IMR-90 (cell line): ENCODE measurements around the gene TTF1. TPM values are rescaled to one million over a fixed set of nuclear protein-coding genes. Genes with fewer than 3 reads are reported as not detected.

ENCODE experiments used
- ATAC-seq: fragments of 200-7000 bp; cut with Tn5 transposase; 2 replicates; pipeline ENCODE4 v1.9.1; 2020; ENCODE audit warnings: low read depth, mild to moderate bottlenecking, moderate library complexity
- BruUV-seq: library from RNA; stranded (reverse); fragments of 400-500 nt; replicated peaks from 2 replicates; lab custom pipeline; 2021; lab: Mats Ljungman, UMichigan
- CTCF ChIA-PET: fragments of 300-600 bp; formaldehyde crosslinking; extraction: SDS; loops from one replicate; lab custom pipeline; 2021; ENCODE audit warnings: antibody characterized with exemption; lab: Yijun Ruan, JAX
- POLR2A ChIA-PET: fragments of 300-600 bp; sonication (Branson Sonifier 250); formaldehyde crosslinking; loops from one replicate; lab custom pipeline; 2022; ENCODE audit warnings: antibody characterized with exemption; ENCODE audit not compliant: unreplicated experiment; lab: Charles Lee
- DNase-seq: peaks from one replicate; pipeline ENCODE4 v3.0.0; 2013
- H2AFZ ChIP-seq: replicated peaks from 2 replicates; pipeline ENCODE3; 2013; ENCODE audit warnings: low read length, mild to moderate bottlenecking; ENCODE audit not compliant: poor library complexity
- H2AK5ac ChIP-seq: 2 replicates; pipeline ENCODE4 v1.6.1; 2013; ENCODE audit warnings: low read depth, low read length, inconsistent platforms
- H2AK9ac ChIP-seq: replicated peaks from 2 replicates; pipeline ENCODE3; 2013; ENCODE audit warnings: mild to moderate bottlenecking, low read depth, low read length, moderate library complexity; ENCODE audit not compliant: poor library complexity
- H2BK120ac ChIP-seq: 2 replicates; pipeline ENCODE4 v1.6.1; 2013; ENCODE audit warnings: low read depth, low read length, inconsistent platforms
- H2BK15ac ChIP-seq: 3 replicates; pipeline ENCODE4 v1.6.1; 2013; ENCODE audit warnings: low read depth, low read length, inconsistent platforms
- H2BK20ac ChIP-seq: 2 replicates; pipeline ENCODE4 v1.6.1; 2013; ENCODE audit warnings: low read depth, mild to moderate bottlenecking, inconsistent platforms, low read length, moderate library complexity
- H2BK5ac ChIP-seq: 2 replicates; pipeline ENCODE4 v1.6.1; 2013; ENCODE audit warnings: mild to moderate bottlenecking, low read depth, low read length, inconsistent platforms; ENCODE audit not compliant: poor library complexity, severe bottlenecking
- H3K14ac ChIP-seq: replicated peaks from 2 replicates; pipeline ENCODE4 v1.6.1; 2013; ENCODE audit warnings: low read depth, low read length, inconsistent platforms
- H3K18ac ChIP-seq: 2 replicates; pipeline ENCODE4 v1.6.1; 2013; ENCODE audit warnings: low read depth, low read length, control low read depth
- H3K23ac ChIP-seq: 2 replicates; pipeline ENCODE4 v1.6.1; 2013; ENCODE audit warnings: low read depth, low read length, inconsistent platforms
- H3K27ac ChIP-seq: 2 replicates; pipeline ENCODE4 v1.5.1; 2013; ENCODE audit warnings: mild to moderate bottlenecking, control low read depth, low read length; ENCODE audit not compliant: insufficient read depth
- H3K27me3 ChIP-seq: 2 replicates; pipeline ENCODE4 v1.6.1; 2013; ENCODE audit warnings: low read length; ENCODE audit not compliant: control insufficient read depth, insufficient read depth
- H3K36me3 ChIP-seq: 2 replicates; pipeline ENCODE4 v1.6.1; 2013; ENCODE audit warnings: low read length, mixed read lengths; ENCODE audit not compliant: control insufficient read depth, insufficient read depth
- H3K4ac ChIP-seq: 2 replicates; pipeline ENCODE4 v1.6.1; 2013; ENCODE audit warnings: low read depth, low read length, inconsistent platforms
- H3K4me1 ChIP-seq: 2 replicates; pipeline ENCODE4 v1.6.1; 2013; ENCODE audit warnings: low read length, mixed read lengths; ENCODE audit not compliant: control insufficient read depth, insufficient read depth
- H3K4me2 ChIP-seq: 2 replicates; pipeline ENCODE4 v1.6.1; 2013; ENCODE audit warnings: low read depth, mild to moderate bottlenecking, control low read depth, low read length, moderate library complexity
- H3K4me3 ChIP-seq: 2 replicates; pipeline ENCODE4 v1.5.1; 2013; ENCODE audit warnings: low read depth, mild to moderate bottlenecking, control low read depth, low read length, moderate library complexity; ENCODE audit not compliant: insufficient read depth
- H3K56ac ChIP-seq: 2 replicates; pipeline ENCODE4 v1.6.1; 2013; ENCODE audit warnings: low read length, inconsistent platforms; ENCODE audit not compliant: insufficient read depth; ENCODE audit errors: extremely low read depth
- H3K79me1 ChIP-seq, 2 experiments: 2 replicates each; pipeline ENCODE4 v1.6.1; 2013; ENCODE audit warnings: low read length in 2 of 2, inconsistent platforms in 1 of 2, low read depth in 1 of 2
- H3K9ac ChIP-seq: 2 replicates; pipeline ENCODE4 v1.6.1; 2013; ENCODE audit warnings: low read depth, low read length, control low read depth
- H3K9me1 ChIP-seq: 2 replicates; pipeline ENCODE4 v1.6.1; 2013; ENCODE audit warnings: low read length, inconsistent platforms; ENCODE audit not compliant: insufficient read depth
- H3K9me3 ChIP-seq: 2 replicates; pipeline ENCODE4 v1.6.1; 2013; ENCODE audit warnings: low read length; ENCODE audit not compliant: control insufficient read depth, insufficient read depth
- H4K20me1 ChIP-seq: 2 replicates; pipeline ENCODE4 v1.6.1; 2013; ENCODE audit warnings: low read length, inconsistent platforms; ENCODE audit not compliant: insufficient read depth
- H4K5ac ChIP-seq: 2 replicates; pipeline ENCODE4 v1.6.1; 2013; ENCODE audit warnings: mild to moderate bottlenecking, low read depth, low read length, control low read depth
- H4K8ac ChIP-seq, 2 experiments: 2 replicates each; pipeline ENCODE4 v1.6.1; 2013; ENCODE audit warnings: low read depth in 2 of 2, low read length in 2 of 2, control low read depth in 1 of 2, inconsistent platforms in 1 of 2
- H4K91ac ChIP-seq: 2 replicates; pipeline ENCODE4 v1.6.1; 2013; ENCODE audit warnings: low read depth, low read length, inconsistent platforms; ENCODE audit not compliant: insufficient read depth
- BHLHE40 ChIP-seq: fragments of 150-350 bp; IDR thresholded peaks from 2 replicates; pipeline ENCODE4 v1.6.1; 2016; ENCODE audit warnings: mild to moderate bottlenecking, low read depth, low read length
- ELK1 ChIP-seq: fragments of 150-350 bp; IDR thresholded peaks from 2 replicates; pipeline ENCODE4 v1.6.1; 2016; ENCODE audit warnings: low read depth, mild to moderate bottlenecking, low read length, moderate library complexity, borderline replicate concordance
- POLR2A ChIP-seq: IDR thresholded peaks from 2 replicates; pipeline ENCODE4 v1.6.1; 2012; ENCODE audit warnings: mild to moderate bottlenecking, low read depth, low read length
- RCOR1 ChIP-seq: IDR thresholded peaks from 2 replicates; pipeline ENCODE4 v1.6.1; 2012; ENCODE audit warnings: mild to moderate bottlenecking, low read length, improper control_type of control experiment; ENCODE audit not compliant: insufficient replicate concordance
- RFX5 ChIP-seq: IDR thresholded peaks from 2 replicates; pipeline ENCODE4 v1.8.0; 2012; ENCODE audit warnings: low read depth, mild to moderate bottlenecking, low read length, moderate library complexity
- WGBS, 2 experiments: methylation state at CpG; one replicate each; pipeline versions ENCODE4 v1.1.5 to v1.1.7; 2013; ENCODE audit warnings: missing lambda C conversion rate in 2 of 2; ENCODE audit not compliant: insufficient read length in 1 of 2; ENCODE audit errors: extremely low coverage in 2 of 2; 5-methylcytosine and 5-hydroxymethylcytosine counted together
- dilution Hi-C: fragments of 300-500 bp; cut with HindIII; formaldehyde crosslinking; loops from one replicate; pipeline ENCODE4 v1.14.3; 2018; ENCODE audit warnings: low sequenced_read_pairs; ENCODE audit not compliant: unreplicated experiment
- in situ Hi-C: fragments of 300-500 bp; cut with MboI; formaldehyde crosslinking; loops from 3 replicates; pipeline ENCODE4 v1.14.3; 2019; ENCODE audit warnings: low sequenced_read_pairs, inconsistent platforms, mixed read lengths
- intact Hi-C: fragments of 100-400 bp; cut with micrococcal nuclease; formaldehyde crosslinking; loops from 2 replicates; pipeline ENCODE4 v1.10.0; 2022
- polyA plus RNA-seq, 3 experiments: library from polyadenylated mRNA; depleted of rRNA; stranded (reverse); fragments of >200 nt; gene quantifications; 2 replicates each; pipeline ENCODE4 v1.2.3, GENCODE V29; 2012; ENCODE audit warnings: low replicate concordance in 1 of 3
- total RNA-seq: library from RNA; depleted of rRNA; stranded (reverse); fragments of >200 nt; gene quantifications from 2 replicates; pipeline ENCODE4 v1.2.3, GENCODE V29; 2012

The TTF1 gene
- total and polyA plus RNA-seq, 2 of the 4 experiments (the other 2 are of a cell fraction), result 6.5 to 12.0 TPM

GRCh38 chr9:132430998-132431397, 24.4 kb upstream of the TTF1 start:
- in situ Hi-C loops, result no loop called here
- H2AK9ac ChIP-seq, result no peak overlapping the region
- no peak overlapping the region for H3K27ac ChIP-seq
- no peak overlapping the region for H4K5ac ChIP-seq
- POLR2A ChIA-PET, result no interaction called here
- 0 out of 2 replicates have a peak, but pooled peaks cover 1% of the 10 kb centered on the region for H3K9me3 ChIP-seq
- H4K20me1 ChIP-seq, result no peaks in the 10 kb centered on the region
- H3K23ac ChIP-seq, result no peak overlapping the region
- CTCF ChIA-PET, result interaction anchor here (0.9 kb wide), 1 partner anchor 12 kb away, joined by 3 read pairs; no protein-coding TSS in a partner anchor
- dilution Hi-C loops, result no loop called here
- no peak overlapping the region for H3K18ac ChIP-seq
- intact Hi-C loops, result no loop called here
- ATAC-seq (no peak), DNase-seq (no peak)
- no peaks in the 10 kb centered on the region for H3K4me1 ChIP-seq
- H2BK20ac ChIP-seq, result no peak overlapping the region
- BruUV-seq, result no TSS peak
- WGBS, 2 experiments, result no CpG with 5 or more reads among the region's 1 CpG
- no peak overlapping the region for H2AK5ac ChIP-seq
- H3K4me3 ChIP-seq, result no peak overlapping the region
- H3K9me1 ChIP-seq, result no peaks in the 10 kb centered on the region
- no peaks in the 10 kb centered on the region for H3K79me1 ChIP-seq
- no peak overlapping the region for H3K9ac ChIP-seq
- H2BK15ac ChIP-seq, result no peak overlapping the region
- H2BK5ac ChIP-seq, result no peak overlapping the region
- no peak overlapping the region for H3K56ac ChIP-seq
- H3K4me2 ChIP-seq, result no peak overlapping the region
- no peak overlapping the region for H2BK120ac ChIP-seq
- no peak overlapping the region for H3K14ac ChIP-seq
- no peak overlapping the region for H4K91ac ChIP-seq
- no peaks in the 10 kb centered on the region for H3K36me3 ChIP-seq
- H4K8ac ChIP-seq, result no peak overlapping the region
- no peak overlapping the region for H3K4ac ChIP-seq
- no peak for TF ChIP-seq RCOR1
- TF ChIP-seq RFX5, result no peak
- TF ChIP-seq BHLHE40, result no peak
- TF ChIP-seq ELK1, result no peak
- no peak for TF ChIP-seq POLR2A
- no peak overlapping the region for H2AFZ ChIP-seq
- peaks cover 36% of the 10 kb centered on the region for H3K27me3 ChIP-seq
